GM12878 (cell line): ENCODE data around the gene EOLA1. TPM values are rescaled to one million over a fixed set of nuclear protein-coding genes. Genes with fewer than 3 reads are reported as not detected.
A peak's percentile ranks its signal among the peaks of the same experiment; 100 is the strongest.

Experiments used
- ATAC-seq: fragments of 200-7000 bp; cut with Tn5 transposase; 3 replicates; pipeline ENCODE4 v1.9.1; 2020; ENCODE audit warnings: mild to moderate bottlenecking, moderate library complexity
- BruUV-seq: library from RNA; stranded (reverse); fragments of 400-500 nt; replicated peaks from 2 replicates; lab custom pipeline; 2021; lab: Mats Ljungman, UMichigan
- CTCF ChIA-PET: fragments of 300-600 bp; sonication (Branson Sonifier 250); formaldehyde crosslinking; extraction: SDS; loops from one replicate; lab custom pipeline; 2021; ENCODE audit warnings: inconsistent platforms; lab: Yijun Ruan, JAX
- POLR2A ChIA-PET: fragments of 350-600 bp; formaldehyde crosslinking; extraction: SDS; loops from one replicate; lab custom pipeline; 2021; ENCODE audit warnings: inconsistent platforms; lab: Charles Lee
- RAD21 ChIA-PET: fragments of 300-600 bp; sonication (Branson Sonifier 250); formaldehyde crosslinking; loops from one replicate; lab custom pipeline; 2023; ENCODE audit warnings: antibody characterized with exemption; ENCODE audit not compliant: unreplicated experiment; lab: Charles Lee
- SMC1A ChIA-PET: fragments of 300-600 bp; sonication (Branson Sonifier 250); formaldehyde crosslinking; loops from one replicate; lab custom pipeline; 2023; ENCODE audit not compliant: unreplicated experiment, uncharacterized antibody; lab: Charles Lee
- DNase-seq: peaks from one replicate; pipeline ENCODE4 v3.0.0-alpha.2; 2011; ENCODE audit warnings: low read depth, low spot score
- FAIRE-seq: peaks from 3 replicates; lab custom pipeline; 2011; peaks lifted over from hg19 to GRCh38; lab: Jason Lieb, UNC
- H2AFZ ChIP-seq: 2 replicates; pipeline ENCODE4 v1.6.0; 2011; ENCODE audit warnings: low read depth, low read length, control low read depth; ENCODE audit not compliant: control insufficient read depth
- H3K27ac ChIP-seq: 2 replicates; pipeline ENCODE4 v1.5.1; 2011; ENCODE audit warnings: control low read depth; ENCODE audit not compliant: control insufficient read depth, insufficient read depth
- H3K27me3 ChIP-seq, 2 experiments: replicated peaks in 1 of 2; 2 replicates each; pipeline versions ENCODE4 v1.6.0 to v1.6.1; 2011; ENCODE audit warnings: low read length in 1 of 2; ENCODE audit not compliant: control insufficient read depth in 2 of 2, insufficient read depth in 2 of 2
- H3K36me3 ChIP-seq, 2 experiments: 2 replicates each; pipeline ENCODE4 v1.5.1; 2011; ENCODE audit warnings: low read length in 1 of 2; ENCODE audit not compliant: control insufficient read depth in 2 of 2, insufficient read depth in 2 of 2
- H3K4me1 ChIP-seq: 2 replicates; pipeline ENCODE4 v1.6.1; 2011; ENCODE audit warnings: mild to moderate bottlenecking, low read length, moderate library complexity, mixed read lengths; ENCODE audit not compliant: control insufficient read depth, insufficient read depth
- H3K4me2 ChIP-seq: 2 replicates; pipeline ENCODE4 v1.6.0; 2011; ENCODE audit warnings: control low read depth; ENCODE audit not compliant: control insufficient read depth, insufficient read depth
- H3K4me3 ChIP-seq: fragments of 200-600 bp; sonication (generic); 2 replicates; pipeline ENCODE4 v1.5.1; 2016
- H3K79me2 ChIP-seq: 2 replicates; pipeline ENCODE4 v1.6.0; 2011; ENCODE audit warnings: low read length; ENCODE audit not compliant: control insufficient read depth, insufficient read depth
- H3K9ac ChIP-seq: 2 replicates; pipeline ENCODE4 v1.8.0; 2011; ENCODE audit warnings: low read length, control low read depth, mixed read lengths; ENCODE audit not compliant: control insufficient read depth, insufficient read depth
- H3K9me3 ChIP-seq: replicated peaks from 3 replicates; pipeline ENCODE4 v1.5.1; 2011; ENCODE audit warnings: mild to moderate bottlenecking, low read length; ENCODE audit not compliant: control insufficient read depth, insufficient read depth
- H4K20me1 ChIP-seq: 2 replicates; pipeline ENCODE4 v1.6.0; 2011; ENCODE audit not compliant: control insufficient read depth, insufficient read depth
- ATF7 ChIP-seq: fragments of 450-650 bp; IDR thresholded peaks from 2 replicates; pipeline ENCODE4 v1.6.1; 2016; ENCODE audit warnings: low read depth, mild to moderate bottlenecking
- CHD1 ChIP-seq: IDR thresholded peaks from 2 replicates; pipeline ENCODE4 v1.6.1; 2012; ENCODE audit warnings: low read depth, low read length, improper control_type of control experiment
- HCFC1 ChIP-seq: fragments of 150-350 bp; IDR thresholded peaks from 2 replicates; pipeline ENCODE4 v1.6.1; 2014; ENCODE audit warnings: low read length
- HDAC2 ChIP-seq: fragments of 200-600 bp; sonication (generic); IDR thresholded peaks from 2 replicates; pipeline ENCODE4 v1.6.1; 2017
- IKZF1 ChIP-seq: fragments of 450-650 bp; conservative IDR thresholded peaks from 2 replicates; pipeline ENCODE4 v1.6.1; 2017; ENCODE audit warnings: antibody characterized with exemption, mild to moderate bottlenecking
- RB1 ChIP-seq: fragments of 450-650 bp; formaldehyde crosslinking; IDR thresholded peaks from 2 replicates; pipeline ENCODE4 v1.6.1; 2017; ENCODE audit warnings: mild to moderate bottlenecking, borderline replicate concordance
- TCF12 ChIP-seq: IDR thresholded peaks from 2 replicates; pipeline ENCODE4 v1.6.1; 2011; ENCODE audit warnings: low read depth, mild to moderate bottlenecking, low read length
- ZBED1 ChIP-seq: IDR thresholded peaks from 2 replicates; pipeline ENCODE4 v1.6.1; 2016; ENCODE audit warnings: borderline replicate concordance
- ZNF207 ChIP-seq: fragments of 450-650 bp; IDR thresholded peaks from 2 replicates; pipeline ENCODE4 v1.6.1; 2014; ENCODE audit warnings: antibody characterized with exemption, mild to moderate bottlenecking, borderline replicate concordance
- ZNF217 ChIP-seq: fragments of 450-650 bp; IDR thresholded peaks from 2 replicates; pipeline ENCODE4 v1.6.1; 2017; ENCODE audit warnings: antibody characterized with exemption, mild to moderate bottlenecking
- WGBS: methylation state at CpG from one replicate; pipeline ENCODE4 v1.1.6; 2016; ENCODE audit warnings: low lambda C conversion rate; ENCODE audit not compliant: insufficient replicate concordance, insufficient coverage; ENCODE audit errors: missing lambda C conversion rate; 5-methylcytosine and 5-hydroxymethylcytosine counted together
- in situ Hi-C: fragments of 300-500 bp; cut with MboI; formaldehyde crosslinking; loops from 9 replicates; pipeline ENCODE4 v1.14.3; 2018; ENCODE audit warnings: mixed read lengths
- intact Hi-C: fragments of 100-400 bp; cut with micrococcal nuclease; formaldehyde crosslinking; loops from one replicate; pipeline ENCODE4 v1.14.2; 2022; ENCODE audit not compliant: unreplicated experiment
- polyA plus RNA-seq, 11 experiments: library from polyadenylated mRNA; depleted of rRNA in 4 of 11; unstranded in 6 of 11; stranded (reverse) in 5 of 11; fragments of >200 nt; fragmentation: Nextera tagmentation in 4 of 11; fragmentation: Illumina TruSeq in 1 of 11; extraction: Ambion mirVana in 4 of 11; extraction: Trizol in 1 of 11; gene quantifications; 1 replicate in 1 of 11; 2 replicates in 10 of 11; pipeline versions ENCODE4 v1.2.1 to v1.2.3, GENCODE V29; 2011 to 2016; ENCODE audit warnings: inconsistent platforms in 2 of 11, missing spikeins in 2 of 11, low read depth in 1 of 11
- total RNA-seq, 4 experiments: library from RNA; depleted of rRNA in 3 of 4; stranded (reverse); fragments of >200 nt in 3 of 4; fragmentation: Illumina TruSeq in 1 of 4; extraction: Trizol in 1 of 4; gene quantifications; 2 replicates each; pipeline versions ENCODE4 v1.2.1 to v1.2.3, GENCODE V29; 2013 to 2021
- TF ChIP-seq, protein P1 (sequence below): fragments of 450-650 bp; IDR thresholded peaks from 2 replicates; pipeline ENCODE4 v1.6.1; 2017; ENCODE audit warnings: mild to moderate bottlenecking
- TF ChIP-seq, protein P2 (sequence below): fragments of 450-650 bp; formaldehyde crosslinking; IDR thresholded peaks from 2 replicates; pipeline ENCODE4 v1.4.0; 2020; ENCODE audit warnings: mild to moderate bottlenecking, moderate library complexity

Gene EOLA1
- total and polyA plus RNA-seq, 10 of the 15 experiments (the other 5 are each of a cell fraction or from before 2014, with no cell fraction given): 9.2 to 42.3 (median 24.3) TPM

DNA sequence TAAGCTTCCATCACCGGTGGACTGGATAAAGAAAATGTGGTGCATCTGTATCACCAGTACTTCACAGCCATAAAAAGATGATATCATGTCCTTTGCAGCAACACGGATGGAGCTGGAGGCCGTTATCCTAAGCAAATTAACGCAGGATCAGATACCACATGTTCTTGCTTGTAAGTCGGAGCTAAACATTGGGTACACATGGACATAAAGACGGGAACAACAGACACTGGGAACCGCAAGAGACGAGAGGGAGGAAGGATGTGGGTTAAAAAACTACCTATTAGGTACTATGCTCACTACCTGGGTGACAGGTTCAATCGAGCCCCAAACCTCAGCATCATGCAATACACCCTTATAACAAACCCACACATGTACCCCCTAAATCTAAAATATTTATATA, 19.4 kb upstream of the EOLA1 start:
- Histone ChIP-seq H2AFZ (no peak overlapping the region), H3K4me3 (no peak overlapping the region), H3K27ac (no peak overlapping the region), H4K20me1 (no peaks in the 10 kb centered on the region), H3K9ac (no peak overlapping the region), H3K36me3 (no peaks in the 10 kb centered on the region), H3K4me2 (no peak overlapping the region), H3K9me3 (no peaks in the 10 kb centered on the region; the same call in 2 of the 3 replicates), H3K79me2 (no peaks in the 10 kb centered on the region), H3K4me1 (peaks cover 11% of the 10 kb centered on the region), H3K27me3 (no peaks in the 10 kb centered on the region)
- WGBS: 27% methylated on average over 8 of the region's 9 CpGs
- ATAC-seq (no peak), DNase-seq (no peak), FAIRE-seq (no peak)
- in situ Hi-C loops (loop anchor here (10.0 to 25.0 kb wide), 2 partner anchors 113 to 1166 kb away; partner anchors contain the start of genes MTMR1 and TMEM185A), intact Hi-C loops (no loop called here)
- TF ChIP-seq HDAC2 (no peak), RB1 (no peak), TCF12 (no peak)
- ChIA-PET POLR2A (interaction anchor here (0.6 to 2.2 kb wide), 4 partner anchors 9 to 307 kb away, joined by 3 to 10 read pairs (median 4); partner anchors contain the start of genes EOLA1 and IDS), CTCF (interaction anchor here (1.1 to 11.7 kb wide), 3 partner anchors 8 to 15 kb away, joined by 3 to 88 read pairs (median 4); no protein-coding TSS in a partner anchor), RAD21 (interaction anchor here (0.7 to 0.8 kb wide), 2 partner anchors 8 to 9 kb away, joined by 3 read pairs; no protein-coding TSS in a partner anchor), SMC1A (interaction anchor here (0.7 to 2.7 kb wide), 2 partner anchors 9 to 18 kb away, joined by 3 to 20 read pairs; no protein-coding TSS in a partner anchor)
- no TSS peak for BruUV-seq

DNA sequence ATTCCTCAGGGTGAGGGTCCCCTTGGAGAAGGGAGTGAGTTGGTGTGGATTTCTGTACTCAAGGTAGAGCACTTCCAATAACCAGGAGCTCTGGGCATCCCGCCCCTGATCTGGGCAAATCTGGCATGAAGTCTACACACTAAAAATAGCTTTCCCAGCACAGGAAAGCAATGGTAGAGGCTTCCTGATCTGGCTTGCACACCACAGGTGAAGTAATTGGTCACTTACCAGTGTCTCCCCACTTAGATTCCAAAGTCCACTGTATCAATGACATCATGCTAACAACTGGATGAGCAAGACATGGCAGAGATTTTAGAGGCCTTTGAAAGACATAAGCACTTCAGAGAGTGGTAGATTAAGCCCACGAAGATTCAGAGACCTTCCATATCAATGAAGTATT, 17.9 kb upstream of the EOLA1 start:
- POLR2A ChIA-PET: interaction anchor here (0.9 to 1.7 kb wide), 2 partner anchors 15 to 18 kb away, joined by 3 read pairs; partner anchors contain the start of gene EOLA1
- RAD21 ChIA-PET: no interaction called here
- CTCF ChIA-PET: interaction anchor here (11.7 kb wide), 1 partner anchor 10 kb away, joined by 88 read pairs; no protein-coding TSS in a partner anchor
- FAIRE-seq (no peak), ATAC-seq (no peak), DNase-seq (no peak)
- in situ Hi-C loops (loop anchor here (10.0 to 25.0 kb wide), 2 partner anchors 112 to 1164 kb away; partner anchors contain the start of genes MTMR1 and TMEM185A), intact Hi-C loops (no loop called here)
- SMC1A ChIA-PET: interaction anchor here (1.0 to 2.7 kb wide), 2 partner anchors 10 to 49 kb away, joined by 3 to 20 read pairs; no protein-coding TSS in a partner anchor
- Histone ChIP-seq H3K9ac (no peak overlapping the region), H3K27ac (no peak overlapping the region), H4K20me1 (no peaks in the 10 kb centered on the region), H3K4me1 (peaks cover 12% of the 10 kb centered on the region), H3K27me3 (no peaks in the 10 kb centered on the region), H3K4me3 (no peak overlapping the region), H3K9me3 (no peaks in the 10 kb centered on the region), H3K36me3 (no peaks in the 10 kb centered on the region), H3K79me2 (no peaks in the 10 kb centered on the region), H2AFZ (no peak overlapping the region), H3K4me2 (no peak overlapping the region)
- no TSS peak for BruUV-seq
- TF ChIP-seq, protein P1, sequence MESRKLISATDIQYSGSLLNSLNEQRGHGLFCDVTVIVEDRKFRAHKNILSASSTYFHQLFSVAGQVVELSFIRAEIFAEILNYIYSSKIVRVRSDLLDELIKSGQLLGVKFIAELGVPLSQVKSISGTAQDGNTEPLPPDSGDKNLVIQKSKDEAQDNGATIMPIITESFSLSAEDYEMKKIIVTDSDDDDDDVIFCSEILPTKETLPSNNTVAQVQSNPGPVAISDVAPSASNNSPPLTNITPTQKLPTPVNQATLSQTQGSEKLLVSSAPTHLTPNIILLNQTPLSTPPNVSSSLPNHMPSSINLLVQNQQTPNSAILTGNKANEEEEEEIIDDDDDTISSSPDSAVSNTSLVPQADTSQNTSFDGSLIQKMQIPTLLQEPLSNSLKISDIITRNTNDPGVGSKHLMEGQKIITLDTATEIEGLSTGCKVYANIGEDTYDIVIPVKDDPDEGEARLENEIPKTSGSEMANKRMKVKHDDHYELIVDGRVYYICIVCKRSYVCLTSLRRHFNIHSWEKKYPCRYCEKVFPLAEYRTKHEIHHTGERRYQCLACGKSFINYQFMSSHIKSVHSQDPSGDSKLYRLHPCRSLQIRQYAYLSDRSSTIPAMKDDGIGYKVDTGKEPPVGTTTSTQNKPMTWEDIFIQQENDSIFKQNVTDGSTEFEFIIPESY: no peak
- TF ChIP-seq CHD1 (no peak), ZNF217 (no peak), ZBED1 (no peak), HCFC1 (no peak), ATF7 (peak; percentile 77), ZNF207 (no peak), IKZF1 (0 out of 2 replicates have a peak, but pooled peaks have one; percentile 13)
- TF ChIP-seq, protein P2, sequence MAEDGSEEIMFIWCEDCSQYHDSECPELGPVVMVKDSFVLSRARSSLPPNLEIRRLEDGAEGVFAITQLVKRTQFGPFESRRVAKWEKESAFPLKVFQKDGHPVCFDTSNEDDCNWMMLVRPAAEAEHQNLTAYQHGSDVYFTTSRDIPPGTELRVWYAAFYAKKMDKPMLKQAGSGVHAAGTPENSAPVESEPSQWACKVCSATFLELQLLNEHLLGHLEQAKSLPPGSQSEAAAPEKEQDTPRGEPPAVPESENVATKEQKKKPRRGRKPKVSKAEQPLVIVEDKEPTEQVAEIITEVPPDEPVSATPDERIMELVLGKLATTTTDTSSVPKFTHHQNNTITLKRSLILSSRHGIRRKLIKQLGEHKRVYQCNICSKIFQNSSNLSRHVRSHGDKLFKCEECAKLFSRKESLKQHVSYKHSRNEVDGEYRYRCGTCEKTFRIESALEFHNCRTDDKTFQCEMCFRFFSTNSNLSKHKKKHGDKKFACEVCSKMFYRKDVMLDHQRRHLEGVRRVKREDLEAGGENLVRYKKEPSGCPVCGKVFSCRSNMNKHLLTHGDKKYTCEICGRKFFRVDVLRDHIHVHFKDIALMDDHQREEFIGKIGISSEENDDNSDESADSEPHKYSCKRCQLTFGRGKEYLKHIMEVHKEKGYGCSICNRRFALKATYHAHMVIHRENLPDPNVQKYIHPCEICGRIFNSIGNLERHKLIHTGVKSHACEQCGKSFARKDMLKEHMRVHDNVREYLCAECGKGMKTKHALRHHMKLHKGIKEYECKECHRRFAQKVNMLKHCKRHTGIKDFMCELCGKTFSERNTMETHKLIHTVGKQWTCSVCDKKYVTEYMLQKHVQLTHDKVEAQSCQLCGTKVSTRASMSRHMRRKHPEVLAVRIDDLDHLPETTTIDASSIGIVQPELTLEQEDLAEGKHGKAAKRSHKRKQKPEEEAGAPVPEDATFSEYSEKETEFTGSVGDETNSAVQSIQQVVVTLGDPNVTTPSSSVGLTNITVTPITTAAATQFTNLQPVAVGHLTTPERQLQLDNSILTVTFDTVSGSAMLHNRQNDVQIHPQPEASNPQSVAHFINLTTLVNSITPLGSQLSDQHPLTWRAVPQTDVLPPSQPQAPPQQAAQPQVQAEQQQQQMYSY (CRISPR knock-in tag): no peak
- WGBS: 29% methylated on average over 2 of the region's 2 CpGs
